HepG2 (cell line): Measurements from ENCODE around the gene PLPPR2. TPM values are rescaled to one million over a fixed set of nuclear protein-coding genes. Genes with fewer than 3 reads are reported as not detected.

ENCODE experiments used
- AFF4 ChIP-seq: sonication (generic); formaldehyde crosslinking; IDR thresholded peaks from 2 replicates; pipeline ENCODE4 v1.4.0; 2020; ENCODE audit warnings: missing genetic modification reagents
- ARNTL ChIP-seq: sonication (generic); formaldehyde crosslinking; IDR thresholded peaks from 2 replicates; pipeline ENCODE4 v1.4.0; 2020; ENCODE audit warnings: mild to moderate bottlenecking, missing genetic modification reagents
- CHD2 ChIP-seq: IDR thresholded peaks from 2 replicates; pipeline ENCODE4 v1.6.1; 2011; ENCODE audit warnings: low read depth, low read length, improper control_type of control experiment
- ELF3 ChIP-seq: IDR thresholded peaks from 2 replicates; pipeline ENCODE4 v1.6.1; 2016; ENCODE audit warnings: missing genetic modification reagents, missing compliant biosample characterization
- ETV5 ChIP-seq: IDR thresholded peaks from 2 replicates; pipeline ENCODE4 v1.6.1; 2018; ENCODE audit warnings: missing biosample characterization, missing genetic modification reagents, inconsistent platforms, borderline replicate concordance
- JUND ChIP-seq: sonication (generic); formaldehyde crosslinking; IDR thresholded peaks from 2 replicates; pipeline ENCODE4 v1.8.0; 2022; ENCODE audit warnings: mild to moderate bottlenecking, missing genetic modification reagents
- KAT8 ChIP-seq: IDR thresholded peaks from 2 replicates; pipeline ENCODE4 v1.6.1; 2016; ENCODE audit warnings: missing genetic modification reagents, missing compliant biosample characterization
- MIXL1 ChIP-seq: IDR thresholded peaks from 2 replicates; pipeline ENCODE4 v1.6.1; 2016
- MTF1 ChIP-seq: sonication (generic); formaldehyde crosslinking; IDR thresholded peaks from 2 replicates; pipeline ENCODE4 v1.5.0; 2020; ENCODE audit warnings: missing genetic modification reagents
- MYPOP ChIP-seq: sonication (generic); formaldehyde crosslinking; IDR thresholded peaks from 2 replicates; pipeline ENCODE4 v1.8.1; 2023; ENCODE audit warnings: mild to moderate bottlenecking, moderate library complexity, missing genetic modification reagents
- NR2F6 ChIP-seq, 2 experiments: IDR thresholded peaks; 2 replicates each; pipeline ENCODE4 v1.6.1; 2016; ENCODE audit warnings: antibody characterized with exemption in 1 of 2, mild to moderate bottlenecking in 1 of 2
- SIN3A ChIP-seq: IDR thresholded peaks from 2 replicates; pipeline ENCODE4 v1.6.1; 2011; ENCODE audit warnings: low read depth, mild to moderate bottlenecking, control low read depth, low read length, borderline replicate concordance
- ZNF275 ChIP-seq: sonication (generic); formaldehyde crosslinking; IDR thresholded peaks from 2 replicates; pipeline ENCODE4 v1.8.0; 2022; ENCODE audit warnings: missing genetic modification reagents, mild to moderate bottlenecking, inconsistent platforms, borderline replicate concordance
- ZNF446 ChIP-seq: sonication (generic); formaldehyde crosslinking; IDR thresholded peaks from 2 replicates; pipeline ENCODE4 v1.5.0; 2020; ENCODE audit warnings: mild to moderate bottlenecking, missing genetic modification reagents
- ZNF460 ChIP-seq: sonication (generic); formaldehyde crosslinking; IDR thresholded peaks from 2 replicates; pipeline ENCODE4 v1.5.1; 2020; ENCODE audit warnings: missing genetic modification reagents, mild to moderate bottlenecking, borderline replicate concordance
- ZNF598 ChIP-seq: sonication (generic); formaldehyde crosslinking; IDR thresholded peaks from 2 replicates; pipeline ENCODE4 v1.5.1; 2020; ENCODE audit warnings: mild to moderate bottlenecking, missing genetic modification reagents, borderline replicate concordance
- ZNF792 ChIP-seq: IDR thresholded peaks from 2 replicates; pipeline ENCODE4 v1.6.1; 2016
- ZNF816 ChIP-seq: sonication (generic); formaldehyde crosslinking; IDR thresholded peaks from 2 replicates; pipeline ENCODE4 v1.8.0; 2022; ENCODE audit warnings: missing genetic modification reagents, mild to moderate bottlenecking, borderline replicate concordance
- ZNF883 ChIP-seq: sonication (generic); formaldehyde crosslinking; IDR thresholded peaks from 2 replicates; pipeline ENCODE4 v1.5.1; 2020; ENCODE audit warnings: mild to moderate bottlenecking, missing genetic modification reagents; ENCODE audit errors: not compliant biosample characterization
- ZZZ3 ChIP-seq: sonication (generic); formaldehyde crosslinking; IDR thresholded peaks from 2 replicates; pipeline ENCODE4 v1.4.0; 2020; ENCODE audit warnings: missing genetic modification reagents, mild to moderate bottlenecking, borderline replicate concordance
- polyA plus RNA-seq, 8 experiments: library from polyadenylated mRNA; depleted of rRNA in 3 of 8; stranded (reverse) in 7 of 8; unstranded in 1 of 8; fragments of >200 nt; fragmentation: Illumina TruSeq in 4 of 8; extraction: Trizol in 4 of 8; gene quantifications; 2 replicates each; pipeline versions ENCODE4 v1.2.1 to v1.2.3, GENCODE V29; 2011 to 2016; ENCODE audit warnings: low read depth in 4 of 8, missing spikeins in 1 of 8, mixed read lengths in 1 of 8; ENCODE audit not compliant: insufficient read depth in 1 of 8
- total RNA-seq, 5 experiments: library from RNA; depleted of rRNA; stranded (reverse); fragments of >200 nt; fragmentation: Illumina TruSeq; extraction: Trizol; gene quantifications; 2 replicates each; pipeline ENCODE4 v1.2.3, GENCODE V29; 2016; ENCODE audit warnings: low read depth in 1 of 5
- TF ChIP-seq, protein P1 (sequence below): sonication (generic); formaldehyde crosslinking; IDR thresholded peaks from 2 replicates; pipeline ENCODE4 v1.4.0; 2020; ENCODE audit warnings: missing genetic modification reagents, borderline replicate concordance

PLPPR2 gene
- total and polyA plus RNA-seq, 2 of the 13 experiments (the other 11 are each of a cell fraction or from before 2014, with no cell fraction given): 1.5 to 2.1 TPM

- peak; percentile 69; the same call in 1 of the 2 replicates for TF ChIP-seq ARNTL (CRISPR knock-in tag)
- no peak for TF ChIP-seq ZZZ3 (CRISPR knock-in tag)
- TF ChIP-seq AFF4 (CRISPR knock-in tag): no peak
- TF ChIP-seq ZNF883: peak; percentile 83
- TF ChIP-seq NR2F6 (IDR thresholded peaks at IDR 0.05): no peak
- TF ChIP-seq NR2F6 (CRISPR knock-in tag; IDR thresholded peaks at IDR 0.05): peak; percentile 49; the same call in 1 of the 2 replicates
- TF ChIP-seq KAT8 (CRISPR knock-in tag): peak; percentile 80
- TF ChIP-seq ZNF460 (CRISPR knock-in tag): no peak
- TF ChIP-seq ETV5 (CRISPR knock-in tag): peak; percentile 49; the same call in 1 of the 2 replicates
- no peak for TF ChIP-seq ZNF816
- TF ChIP-seq MIXL1 (CRISPR knock-in tag): peak; percentile 59; the same call in 1 of the 2 replicates
- TF ChIP-seq MTF1 (CRISPR knock-in tag): no peak
- peak; percentile 43; the same call in 1 of the 2 replicates for TF ChIP-seq SIN3A
- no peak for TF ChIP-seq ZNF446
- no peak for TF ChIP-seq CHD2
- TF ChIP-seq ZNF792 (CRISPR knock-in tag): peak; percentile 56
- no peak for TF ChIP-seq ZNF275 (CRISPR knock-in tag)
- peak; percentile 72 for TF ChIP-seq MYPOP (CRISPR knock-in tag)
- peak; percentile 82; the same call in 1 of the 2 replicates for TF ChIP-seq ZNF598 (CRISPR knock-in tag)
- peak; percentile 64 for TF ChIP-seq ELF3
- TF ChIP-seq JUND (CRISPR knock-in tag): no peak
- TF ChIP-seq, protein P1, sequence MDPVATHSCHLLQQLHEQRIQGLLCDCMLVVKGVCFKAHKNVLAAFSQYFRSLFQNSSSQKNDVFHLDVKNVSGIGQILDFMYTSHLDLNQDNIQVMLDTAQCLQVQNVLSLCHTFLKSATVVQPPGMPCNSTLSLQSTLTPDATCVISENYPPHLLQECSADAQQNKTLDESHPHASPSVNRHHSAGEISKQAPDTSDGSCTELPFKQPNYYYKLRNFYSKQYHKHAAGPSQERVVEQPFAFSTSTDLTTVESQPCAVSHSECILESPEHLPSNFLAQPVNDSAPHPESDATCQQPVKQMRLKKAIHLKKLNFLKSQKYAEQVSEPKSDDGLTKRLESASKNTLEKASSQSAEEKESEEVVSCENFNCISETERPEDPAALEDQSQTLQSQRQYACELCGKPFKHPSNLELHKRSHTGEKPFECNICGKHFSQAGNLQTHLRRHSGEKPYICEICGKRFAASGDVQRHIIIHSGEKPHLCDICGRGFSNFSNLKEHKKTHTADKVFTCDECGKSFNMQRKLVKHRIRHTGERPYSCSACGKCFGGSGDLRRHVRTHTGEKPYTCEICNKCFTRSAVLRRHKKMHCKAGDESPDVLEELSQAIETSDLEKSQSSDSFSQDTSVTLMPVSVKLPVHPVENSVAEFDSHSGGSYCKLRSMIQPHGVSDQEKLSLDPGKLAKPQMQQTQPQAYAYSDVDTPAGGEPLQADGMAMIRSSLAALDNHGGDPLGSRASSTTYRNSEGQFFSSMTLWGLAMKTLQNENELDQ (CRISPR knock-in tag): no peak
Observed at GRCh38 chr19:11380653-11381537, 25.7 kb downstream of the PLPPR2 start (continued).
